CD4-positive, alpha-beta T cell (primary cell): ENCODE data around the gene PRRT1. TPM values are rescaled to one million over a fixed set of nuclear protein-coding genes. Genes with fewer than 3 reads are reported as not detected.
A peak's percentile ranks its signal among the peaks of the same experiment; 100 is the strongest.

Experiments
- ATAC-seq: fragments of 200-7000 bp; cut with Tn5 transposase; one replicate; pipeline ENCODE4 v1.10.0; 2022; ENCODE audit warnings: mild to moderate bottlenecking; ENCODE audit not compliant: poor library complexity
- CTCF ChIA-PET: fragments of 350-600 bp; sonication (Branson Sonifier 250); formaldehyde crosslinking; loops from one replicate; lab custom pipeline; 2021; ENCODE audit warnings: antibody characterized with exemption, inconsistent platforms; lab: Charles Lee
- POLR2A ChIA-PET: fragments of 350-600 bp; sonication (Branson Sonifier 250); formaldehyde crosslinking; loops from one replicate; lab custom pipeline; 2021; ENCODE audit warnings: antibody characterized with exemption, inconsistent platforms; lab: Charles Lee
- DNase-seq, 14 experiments: peaks; one replicate each; pipeline ENCODE4 v3.0.0-alpha.2; 2013 to 2020; ENCODE audit warnings: mixed read lengths in 2 of 14
- H3K27ac ChIP-seq, 2 donors: one replicate each; pipeline versions ENCODE4 v1.5.1 to v1.7.0; 2013; ENCODE audit warnings: low read length in 2 of 2, low read depth in 1 of 2, mild to moderate bottlenecking in 1 of 2
- H3K27me3 ChIP-seq, 2 experiments: 1 replicate in 1 of 2; 2 replicates in 1 of 2; pipeline versions ENCODE4 v1.6.1 to v1.7.0; 2013; ENCODE audit warnings: low read length in 2 of 2, control low read depth in 1 of 2, mild to moderate bottlenecking in 1 of 2, moderate library complexity in 1 of 2; ENCODE audit not compliant: insufficient read depth in 2 of 2, control insufficient read depth in 1 of 2
- H3K36me3 ChIP-seq: one replicate; pipeline ENCODE4 v1.6.1; 2013; ENCODE audit warnings: low read length, control low read depth; ENCODE audit not compliant: insufficient read depth
- H3K4me1 ChIP-seq: one replicate; pipeline ENCODE4 v1.6.1; 2013; ENCODE audit warnings: low read length, control low read depth; ENCODE audit not compliant: insufficient read depth
- H3K4me3 ChIP-seq: one replicate; pipeline ENCODE4 v1.5.1; 2013; ENCODE audit warnings: mild to moderate bottlenecking, low read length, moderate library complexity
- H3K9me3 ChIP-seq, 2 experiments: 1 replicate in 1 of 2; 2 replicates in 1 of 2; pipeline versions ENCODE4 v1.6.1 to v1.7.0; 2013; ENCODE audit warnings: low read length in 2 of 2, mild to moderate bottlenecking in 2 of 2, control low read depth in 1 of 2, moderate library complexity in 1 of 2; ENCODE audit not compliant: control insufficient read depth in 1 of 2, insufficient read depth in 1 of 2
- H3K27ac Mint-ChIP-seq: one replicate; pipeline ENCODE4 v1.8.0; 2020; ENCODE audit warnings: mixed read lengths
- H3K27me3 Mint-ChIP-seq: one replicate; pipeline ENCODE4 v1.8.0; 2021; ENCODE audit warnings: mixed read lengths
- H3K36me3 Mint-ChIP-seq: one replicate; pipeline ENCODE4 v1.8.0; 2021; ENCODE audit warnings: low read depth, mixed read lengths
- H3K4me1 Mint-ChIP-seq: one replicate; pipeline ENCODE4 v1.8.0; 2021; ENCODE audit warnings: low read depth, mixed read lengths
- H3K4me3 Mint-ChIP-seq: one replicate; pipeline ENCODE4 v1.8.0; 2020; ENCODE audit warnings: mild to moderate bottlenecking, mixed read lengths
- H3K9me3 Mint-ChIP-seq: one replicate; pipeline ENCODE4 v1.8.0; 2020; ENCODE audit warnings: mixed read lengths
- intact Hi-C, 2 experiments: fragments of 100-400 bp; cut with DNase I in 1 of 2; cut with micrococcal nuclease in 1 of 2; formaldehyde crosslinking; loops; one replicate each; pipeline versions ENCODE4 v1.15.1 to v1.9.0; 2023 to 2025; cut with DNase I, micrococcal nuclease
- total RNA-seq, 174 experiments: library from RNA in 2 of 174; stranded (reverse) in 2 of 174; gene quantifications; one replicate each; pipeline ENCODE4 v1.2.3 and lab custom pipeline; 2021 to 2026
- TF ChIP-seq, protein P1 (sequence below): fragments of 200-600 bp; IDR thresholded peaks from one replicate; pipeline ENCODE4 v1.8.0; 2022; ENCODE audit warnings: antibody characterized with exemption, mild to moderate bottlenecking

The PRRT1 gene
- total RNA-seq, 2 experiments from 2014 or later: 2.6 to 3.2 TPM

GRCh38 chr6:32181915-32182529 is 30.3 kb upstream of the PRRT1 start:
- intact Hi-C loops: no loop called here
- Histone ChIP-seq H3K9me3 (no peaks in the 10 kb centered on the region), H3K4me3 (no peak overlapping the region), H3K27me3 (no peaks in the 10 kb centered on the region), H3K4me1 (peaks cover 61% of the 10 kb centered on the region), H3K27ac (no peak overlapping the region), H3K36me3 (peaks cover 56% of the 10 kb centered on the region)
- no peaks in the 10 kb centered on the region for H3K9me3 Mint-ChIP-seq
- peak in 1 of 14 experiments; percentile 1 for DNase-seq
- peaks cover 78% of the 10 kb centered on the region for H3K36me3 Mint-ChIP-seq
- H3K27ac Mint-ChIP-seq: no peak overlapping the region
- ATAC-seq: no peak
- TF ChIP-seq, protein P1, sequence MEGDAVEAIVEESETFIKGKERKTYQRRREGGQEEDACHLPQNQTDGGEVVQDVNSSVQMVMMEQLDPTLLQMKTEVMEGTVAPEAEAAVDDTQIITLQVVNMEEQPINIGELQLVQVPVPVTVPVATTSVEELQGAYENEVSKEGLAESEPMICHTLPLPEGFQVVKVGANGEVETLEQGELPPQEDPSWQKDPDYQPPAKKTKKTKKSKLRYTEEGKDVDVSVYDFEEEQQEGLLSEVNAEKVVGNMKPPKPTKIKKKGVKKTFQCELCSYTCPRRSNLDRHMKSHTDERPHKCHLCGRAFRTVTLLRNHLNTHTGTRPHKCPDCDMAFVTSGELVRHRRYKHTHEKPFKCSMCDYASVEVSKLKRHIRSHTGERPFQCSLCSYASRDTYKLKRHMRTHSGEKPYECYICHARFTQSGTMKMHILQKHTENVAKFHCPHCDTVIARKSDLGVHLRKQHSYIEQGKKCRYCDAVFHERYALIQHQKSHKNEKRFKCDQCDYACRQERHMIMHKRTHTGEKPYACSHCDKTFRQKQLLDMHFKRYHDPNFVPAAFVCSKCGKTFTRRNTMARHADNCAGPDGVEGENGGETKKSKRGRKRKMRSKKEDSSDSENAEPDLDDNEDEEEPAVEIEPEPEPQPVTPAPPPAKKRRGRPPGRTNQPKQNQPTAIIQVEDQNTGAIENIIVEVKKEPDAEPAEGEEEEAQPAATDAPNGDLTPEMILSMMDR: no peak
- no peak overlapping the region for H3K4me3 Mint-ChIP-seq
- CTCF ChIA-PET: interaction anchor here (1.2 kb wide), 1 partner anchor 13 kb away, joined by 3 read pairs; no protein-coding TSS in a partner anchor
- peaks cover 48% of the 10 kb centered on the region for H3K4me1 Mint-ChIP-seq
- POLR2A ChIA-PET: interaction anchor here (0.6 to 8.1 kb wide), 2 partner anchors 11 to 52 kb away, joined by 3 to 242 read pairs; partner anchors contain the start of genes FKBPL, GPSM3 and PBX2
- H3K27me3 Mint-ChIP-seq: no peaks in the 10 kb centered on the region

DNA sequence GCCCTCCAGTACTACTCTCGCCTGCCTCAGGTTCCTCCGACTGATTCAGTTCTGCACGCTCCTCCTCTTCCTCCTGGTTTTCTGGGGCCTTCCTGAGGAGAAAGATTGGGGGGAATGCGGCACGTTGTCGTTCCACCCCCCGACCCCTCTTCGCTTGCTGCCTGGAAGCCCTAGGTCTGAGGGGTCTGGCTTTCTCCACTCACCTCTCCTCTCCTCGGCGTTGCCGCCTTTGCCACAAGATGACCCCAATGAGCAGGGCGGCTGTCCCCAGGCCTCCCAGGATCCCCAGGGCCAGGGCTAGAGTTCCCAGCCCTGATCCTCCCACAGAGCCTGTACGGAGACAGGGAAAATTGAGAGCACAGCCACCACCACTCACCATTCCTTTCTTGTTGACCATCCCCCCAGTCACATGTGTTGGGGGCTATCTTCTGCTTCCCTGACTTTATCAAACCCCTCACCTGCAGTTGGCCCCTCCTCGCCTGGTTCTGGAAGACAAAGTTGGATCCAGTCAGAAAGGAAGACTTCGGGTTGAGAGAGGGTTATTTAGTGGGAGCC is 29.5 kb upstream of the PRRT1 start:
- Mint-ChIP-seq H3K4me1 (peaks cover 48% of the 10 kb centered on the region), H3K27me3 (no peaks in the 10 kb centered on the region), H3K36me3 (peaks cover 70% of the 10 kb centered on the region), H3K4me3 (no peak overlapping the region), H3K9me3 (no peaks in the 10 kb centered on the region), H3K27ac (no peak overlapping the region)
- H3K27ac ChIP-seq: no peak overlapping the region
- H3K27me3 ChIP-seq: no peaks in the 10 kb centered on the region
- intact Hi-C loops: no loop called here
- peak in 1 of 14 experiments; percentile 1 for DNase-seq
- H3K4me1 ChIP-seq: peaks cover 61% of the 10 kb centered on the region
- TF ChIP-seq, protein P1: no peak
- ChIA-PET POLR2A (interaction anchor here (8.1 kb wide), 1 partner anchor 12 kb away, joined by 242 read pairs; the partner anchor contains the start of genes GPSM3 and PBX2), CTCF (interaction anchor here (1.2 kb wide), 1 partner anchor 14 kb away, joined by 3 read pairs; no protein-coding TSS in a partner anchor)
- H3K9me3 ChIP-seq: no peaks in the 10 kb centered on the region
- no peak overlapping the region for H3K4me3 ChIP-seq
- ATAC-seq: no peak
- peaks cover 48% of the 10 kb centered on the region for H3K36me3 ChIP-seq

GRCh38 chr6:32179766-32180405 is 28.1 kb upstream of the PRRT1 start:
- peaks cover 60% of the 10 kb centered on the region for H3K36me3 Mint-ChIP-seq

More at GRCh38 chr6:32179766-32180405, 28.1 kb upstream of the PRRT1 start:
- Histone ChIP-seq H3K9me3 (no peaks in the 10 kb centered on the region), H3K4me3 (no peak overlapping the region), H3K27ac (no peak overlapping the region), H3K27me3 (no peaks in the 10 kb centered on the region), H3K36me3 (peaks cover 44% of the 10 kb centered on the region), H3K4me1 (peaks cover 65% of the 10 kb centered on the region)
- intact Hi-C loops: loop anchor here (5.0 to 10.0 kb wide), 2 partner anchors 205 to 223 kb away; partner anchors contain the start of genes DXO (in 1 of the 2), NELFE (in 1 of the 2) and SKIC2 (in 1 of the 2)
- ChIA-PET POLR2A (interaction anchor here (8.1 kb wide), 1 partner anchor 13 kb away, joined by 242 read pairs; the partner anchor contains the start of genes GPSM3 and PBX2), CTCF (interaction anchor here (1.2 kb wide), 1 partner anchor 16 kb away, joined by 5 read pairs; no protein-coding TSS in a partner anchor)
- H3K27ac Mint-ChIP-seq: peak overlapping the region; percentile 85
- no peak for DNase-seq
- no peaks in the 10 kb centered on the region for H3K27me3 Mint-ChIP-seq
- H3K9me3 Mint-ChIP-seq: no peaks in the 10 kb centered on the region
- H3K4me1 Mint-ChIP-seq: peaks cover 48% of the 10 kb centered on the region
- TF ChIP-seq, protein P1: no peak
- ATAC-seq: no peak
- H3K4me3 Mint-ChIP-seq: peak overlapping the region; percentile 53
